ENCODE data around the gene GNL2.
"Not testable (repeated sequence)": the region's sequence is repeated elsewhere in the genome, so short reads cannot be mapped to it uniquely, and the experiment has no call there.

Gene GNL2

GRCh38 chr1:37559080-37559479 lies 36.7 kb downstream of the GNL2 start:
- FAIRE-seq: no peak

- FAIRE-seq: no peak
Observed at GRCh38 chr1:37558411-37558810, 37.3 kb downstream of the GNL2 start.

- FAIRE-seq: no peak
Observed at GRCh38 chr1:37557402-37557801, 38.3 kb downstream of the GNL2 start.

GRCh38 chr1:37556712-37557196 lies 39.0 kb downstream of the GNL2 start, which contains the start of gene DNALI1:
TSS of gene DNALI1 (plus strand) at chr1:37556940. CDS start at chr1:37556995, 55 bp downstream.
- FAIRE-seq: no peak

GRCh38 chr1:37553927-37554808 lies 41.6 kb downstream of the GNL2 start, which contains the start of gene SNIP1:
TSS of gene SNIP1 (minus strand) at chr1:37554293. CDS start at chr1:37554229, 64 bp downstream.
- no peak for FAIRE-seq

- no peak for FAIRE-seq
Observed at GRCh38 chr1:37553598-37553926, 42.2 kb downstream of the GNL2 start.

GRCh38 chr1:37549341-37549740 lies 46.4 kb downstream of the GNL2 start:
- no peak for FAIRE-seq

GRCh38 chr1:37545019-37545418 lies 50.7 kb downstream of the GNL2 start:
- FAIRE-seq: no peak

- no peak for FAIRE-seq
Observed at GRCh38 chr1:37544530-37544929, 51.2 kb downstream of the GNL2 start.

- FAIRE-seq: no peak
Observed at GRCh38 chr1:37540036-37540785, 55.5 kb downstream of the GNL2 start.

GRCh38 chr1:37539154-37539553 lies 56.6 kb downstream of the GNL2 start:
- FAIRE-seq: not testable (repeated sequence)

- FAIRE-seq: no peak
Observed at GRCh38 chr1:37537378-37537777, 58.4 kb downstream of the GNL2 start.

GRCh38 chr1:37533317-37534093 lies 62.2 kb downstream of the GNL2 start:
- no peak for FAIRE-seq

- FAIRE-seq: not testable (repeated sequence)
Observed at GRCh38 chr1:37532418-37533156, 63.1 kb downstream of the GNL2 start.

- not testable (repeated sequence) for FAIRE-seq
Observed at GRCh38 chr1:37529888-37530287, 65.8 kb downstream of the GNL2 start.

GRCh38 chr1:37519613-37520012 lies 76.1 kb downstream of the GNL2 start:
- no peak for FAIRE-seq

- FAIRE-seq: not testable (repeated sequence)
Observed at GRCh38 chr1:37518929-37519328, 76.8 kb downstream of the GNL2 start.

- FAIRE-seq: not testable (repeated sequence)
Observed at GRCh38 chr1:37518241-37518640, 77.5 kb downstream of the GNL2 start.

- FAIRE-seq: no peak
Observed at GRCh38 chr1:37517569-37517968, 78.2 kb downstream of the GNL2 start.

Data from colon (tissue), 2 donors.